BJ (cell line): ENCODE measurements around the gene OR11L1. TPM values are rescaled to one million over a fixed set of nuclear protein-coding genes. Genes with fewer than 3 reads are reported as not detected.

Experiments used
- CTCF ChIA-PET: fragments of 350-600 bp; formaldehyde crosslinking; extraction: SDS; loops from one replicate; lab custom pipeline; 2021; ENCODE audit warnings: antibody characterized with exemption, inconsistent platforms; lab: Yijun Ruan, JAX
- POLR2A ChIA-PET: fragments of 300-600 bp; sonication (Branson Sonifier 250); formaldehyde crosslinking; extraction: SDS; loops from one replicate; lab custom pipeline; 2021; ENCODE audit warnings: antibody characterized with exemption; lab: Charles Lee
- DNase-seq: peaks from one replicate; pipeline ENCODE4 v3.0.0-alpha.2; 2011; ENCODE audit warnings: low read depth
- H3K27me3 ChIP-seq: 2 replicates; pipeline ENCODE4 v1.6.0; 2011; ENCODE audit warnings: low read length; ENCODE audit not compliant: control insufficient read depth, insufficient read depth
- H3K36me3 ChIP-seq: 2 replicates; pipeline ENCODE4 v1.5.1; 2011; ENCODE audit warnings: low read length; ENCODE audit not compliant: control insufficient read depth, insufficient read depth
- H3K4me3 ChIP-seq: 2 replicates; pipeline ENCODE4 v1.5.1; 2011; ENCODE audit warnings: low read depth, mild to moderate bottlenecking, control low read depth, low read length
- polyA plus RNA-seq: library from polyadenylated mRNA; depleted of rRNA; stranded (reverse); fragments of >200 nt; gene quantifications from 2 replicates; pipeline ENCODE4 v1.2.3, GENCODE V29; 2011; rRNA removed
- TF ChIP-seq, protein P1 (sequence below): IDR thresholded peaks from 2 replicates; pipeline ENCODE4 v1.5.1; 2011; ENCODE audit warnings: low read depth, mild to moderate bottlenecking, control low read depth, inconsistent platforms, low read length, moderate library complexity; ENCODE audit not compliant: insufficient read depth

The OR11L1 gene
- polyA plus RNA-seq, 1 experiment, result not detected

DNA sequence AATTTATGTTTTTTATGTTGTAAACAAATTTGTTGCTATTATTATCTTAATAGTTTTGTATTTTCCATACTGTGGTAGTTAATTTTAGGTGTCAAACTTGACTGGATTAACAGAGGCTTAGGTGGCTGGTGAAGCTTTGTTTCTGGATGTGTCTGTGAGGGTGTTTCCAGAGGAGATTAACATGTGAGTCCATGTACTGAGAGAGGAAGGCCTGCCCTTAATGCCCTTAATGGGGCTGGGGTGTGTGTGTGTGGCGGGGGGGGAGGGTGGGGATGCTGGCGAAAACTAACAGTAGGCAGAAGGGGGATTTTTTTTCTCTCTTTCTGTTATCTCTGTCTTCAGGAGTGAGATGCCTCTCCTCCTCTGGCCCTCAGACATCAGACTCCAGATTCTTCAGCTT lies 19.6 kb downstream of the OR11L1 start:
- ChIA-PET CTCF (no interaction called here), POLR2A (no interaction called here)
- no peak overlapping the region for H3K4me3 ChIP-seq
- no peaks in the 10 kb centered on the region for H3K27me3 ChIP-seq
- H3K36me3 ChIP-seq, result no peaks in the 10 kb centered on the region
- DNase-seq, result no peak
- TF ChIP-seq, protein P1, sequence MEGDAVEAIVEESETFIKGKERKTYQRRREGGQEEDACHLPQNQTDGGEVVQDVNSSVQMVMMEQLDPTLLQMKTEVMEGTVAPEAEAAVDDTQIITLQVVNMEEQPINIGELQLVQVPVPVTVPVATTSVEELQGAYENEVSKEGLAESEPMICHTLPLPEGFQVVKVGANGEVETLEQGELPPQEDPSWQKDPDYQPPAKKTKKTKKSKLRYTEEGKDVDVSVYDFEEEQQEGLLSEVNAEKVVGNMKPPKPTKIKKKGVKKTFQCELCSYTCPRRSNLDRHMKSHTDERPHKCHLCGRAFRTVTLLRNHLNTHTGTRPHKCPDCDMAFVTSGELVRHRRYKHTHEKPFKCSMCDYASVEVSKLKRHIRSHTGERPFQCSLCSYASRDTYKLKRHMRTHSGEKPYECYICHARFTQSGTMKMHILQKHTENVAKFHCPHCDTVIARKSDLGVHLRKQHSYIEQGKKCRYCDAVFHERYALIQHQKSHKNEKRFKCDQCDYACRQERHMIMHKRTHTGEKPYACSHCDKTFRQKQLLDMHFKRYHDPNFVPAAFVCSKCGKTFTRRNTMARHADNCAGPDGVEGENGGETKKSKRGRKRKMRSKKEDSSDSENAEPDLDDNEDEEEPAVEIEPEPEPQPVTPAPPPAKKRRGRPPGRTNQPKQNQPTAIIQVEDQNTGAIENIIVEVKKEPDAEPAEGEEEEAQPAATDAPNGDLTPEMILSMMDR, result no peak

DNA sequence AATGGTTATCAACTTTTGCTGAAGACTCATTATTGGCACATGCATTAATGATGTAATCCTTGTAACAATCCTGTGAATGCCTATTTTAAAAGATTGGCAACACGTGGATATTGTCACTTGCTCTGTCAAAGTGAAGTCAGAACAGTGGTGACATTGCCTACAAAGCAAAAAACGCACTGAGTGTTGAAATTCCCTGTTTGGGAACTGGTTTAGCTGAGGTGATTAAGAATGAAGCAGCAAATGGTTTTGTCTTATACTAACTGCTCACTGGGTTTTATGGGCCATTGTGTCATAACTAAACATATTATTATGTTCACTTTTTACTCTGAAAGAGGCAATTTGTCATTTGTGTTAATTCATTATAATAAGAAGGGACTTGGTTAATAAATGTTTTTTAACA lies 29.1 kb downstream of the OR11L1 start:
- DNase-seq, result no peak
- TF ChIP-seq, protein P1, result no peak
- no peak overlapping the region for H3K4me3 ChIP-seq
- ChIA-PET POLR2A (no interaction called here), CTCF (interaction anchor here (1.5 kb wide), 1 partner anchor 40 kb away, joined by 4 read pairs; no protein-coding TSS in a partner anchor)
- H3K27me3 ChIP-seq, result no peaks in the 10 kb centered on the region
- no peaks in the 10 kb centered on the region for H3K36me3 ChIP-seq

DNA sequence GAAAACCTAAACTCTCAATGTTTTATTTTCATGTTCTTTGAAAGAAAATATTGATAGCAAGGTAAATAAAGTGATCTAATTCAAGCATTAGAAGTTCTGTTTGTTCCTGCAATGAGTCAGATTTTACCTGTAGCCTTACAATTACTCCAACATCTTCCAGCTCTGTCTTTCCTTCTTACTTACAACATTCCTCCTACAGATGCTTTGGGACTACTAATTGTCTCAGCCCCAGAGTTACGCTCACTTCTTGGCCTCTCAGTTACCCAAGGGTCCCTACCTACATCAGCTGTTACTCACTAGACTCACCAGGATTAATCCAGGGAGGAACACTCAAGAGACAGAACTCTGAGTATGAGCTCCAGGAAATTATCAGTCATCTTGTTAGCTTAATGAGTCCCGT lies 44.2 kb downstream of the OR11L1 start:
- Histone ChIP-seq H3K36me3 (no peaks in the 10 kb centered on the region), H3K27me3 (no peaks in the 10 kb centered on the region), H3K4me3 (no peak overlapping the region)
- CTCF ChIA-PET, result no interaction called here
- POLR2A ChIA-PET, result no interaction called here
- DNase-seq, result no peak
- TF ChIP-seq, protein P1, result no peak

Other genes with a start within 250 kb of the OR11L1 start
- gene OR2G3, start 236.3 kb downstream of the OR11L1 start, polyA plus RNA-seq, result not detected in 2 replicates
- gene OR13G1, start 162.2 kb downstream of the OR11L1 start, polyA plus RNA-seq, result not detected in 2 replicates
- gene OR6F1, start 125.2 kb downstream of the OR11L1 start, polyA plus RNA-seq, result not detected in 2 replicates
- gene OR14K1, start 103.3 kb downstream of the OR11L1 start, polyA plus RNA-seq, result not detected in 2 replicates
- gene OR14A2, start 93.8 kb downstream of the OR11L1 start, polyA plus RNA-seq, result not detected in 2 replicates
- not detected in 2 replicates for gene OR1C1, start 81.3 kb downstream of the OR11L1 start, polyA plus RNA-seq
- not detected in 2 replicates for gene OR14A16, start 17.8 kb downstream of the OR11L1 start, polyA plus RNA-seq
- not detected in 2 replicates for gene TRIM58, start 15.3 kb upstream of the OR11L1 start, polyA plus RNA-seq
- not detected in 2 replicates for gene OR2W3, start 53.7 kb upstream of the OR11L1 start, polyA plus RNA-seq
- gene OR2T8, start 78.4 kb upstream of the OR11L1 start, polyA plus RNA-seq, result not detected in 2 replicates
- not detected in 2 replicates for gene OR2AJ1, start 83.0 kb upstream of the OR11L1 start, polyA plus RNA-seq
- gene OR2L8, start 107.0 kb upstream of the OR11L1 start, polyA plus RNA-seq, result not detected in 2 replicates
- gene OR2AK2, start 123.3 kb upstream of the OR11L1 start, polyA plus RNA-seq, result not detected in 2 replicates
- gene OR2L5, start 171.8 kb upstream of the OR11L1 start, polyA plus RNA-seq, result not detected in 2 replicates
- not detected in 2 replicates for gene OR2L2, start 188.2 kb upstream of the OR11L1 start, polyA plus RNA-seq
- gene OR2L3, start 204.9 kb upstream of the OR11L1 start, polyA plus RNA-seq, result not detected in 2 replicates